A549 (cell line): Measurements from ENCODE around the gene SUGCT.

ENCODE experiments used
- CBX2 ChIP-seq: fragments of 200-600 bp; sonication (generic); IDR thresholded peaks from 2 replicates; pipeline ENCODE4 v1.6.1; 2016; ENCODE audit warnings: low read depth, mild to moderate bottlenecking, borderline replicate concordance
- CTCF ChIP-seq: fragments of >200 bp; sonication (Bioruptor Twin); formaldehyde crosslinking; IDR thresholded peaks from 3 replicates; pipeline ENCODE4 v1.5.1; 2016
- FOSL2 ChIP-seq, 2 experiments: fragments of 450-650 bp in 1 of 2; fragments of >200 bp in 1 of 2; sonication (Bioruptor Twin) in 1 of 2; formaldehyde crosslinking; IDR thresholded peaks; 2 replicates each; pipeline versions ENCODE4 v1.5.0 to v1.6.1; 2016 to 2020; ENCODE audit warnings: mild to moderate bottlenecking in 1 of 2, moderate library complexity in 1 of 2
- GATA3 ChIP-seq: IDR thresholded peaks from 2 replicates; pipeline ENCODE4 v1.6.1; 2012; ENCODE audit warnings: borderline replicate concordance
- PBX3 ChIP-seq: IDR thresholded peaks from 2 replicates; pipeline ENCODE4 v1.6.1; 2012
- PHF8 ChIP-seq: fragments of 200-600 bp; sonication (generic); IDR thresholded peaks from 2 replicates; pipeline ENCODE4 v1.6.1; 2016; ENCODE audit warnings: low read depth, mild to moderate bottlenecking, antibody characterized with exemption, moderate library complexity, borderline replicate concordance
- POLR2A ChIP-seq: IDR thresholded peaks from 2 replicates; pipeline ENCODE4 v1.6.1; 2012; ENCODE audit warnings: mild to moderate bottlenecking, low read length
- TF ChIP-seq, protein P1 (sequence below): IDR thresholded peaks from 2 replicates; pipeline ENCODE4 v1.6.1; 2012

DNA sequence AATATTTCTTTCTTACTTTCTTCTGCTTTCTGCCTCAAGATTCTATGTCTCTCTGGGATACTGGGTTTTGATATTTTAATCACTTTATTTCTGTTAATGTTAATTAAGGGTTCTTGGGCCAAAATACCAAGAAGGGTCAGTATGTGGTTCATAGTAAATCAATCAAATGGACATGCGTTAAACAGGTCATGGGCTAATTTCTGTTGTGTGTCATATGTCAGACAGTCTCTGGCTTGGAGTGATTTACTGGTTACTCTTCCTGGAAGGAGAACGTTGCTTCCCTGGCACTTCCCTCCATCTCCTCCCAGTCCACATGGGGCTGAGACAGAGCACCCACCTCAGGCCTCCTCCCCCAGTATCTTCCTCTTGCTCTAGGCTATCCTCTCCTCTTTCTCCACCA is 489.1 kb downstream of the SUGCT start:
- no peak for TF ChIP-seq PBX3
- no peak for TF ChIP-seq POLR2A
- TF ChIP-seq FOSL2 (IDR thresholded peaks at IDR 0.05) = no peak
- TF ChIP-seq FOSL2 (CRISPR knock-in tag; IDR thresholded peaks at IDR 0.05) = no peak
- TF ChIP-seq, protein P1, sequence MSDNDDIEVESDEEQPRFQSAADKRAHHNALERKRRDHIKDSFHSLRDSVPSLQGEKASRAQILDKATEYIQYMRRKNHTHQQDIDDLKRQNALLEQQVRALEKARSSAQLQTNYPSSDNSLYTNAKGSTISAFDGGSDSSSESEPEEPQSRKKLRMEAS = no peak
- no peak for TF ChIP-seq CTCF
- no peak for TF ChIP-seq CBX2
- TF ChIP-seq GATA3 = no peak
- no peak for TF ChIP-seq PHF8
